ENCODE results near the gene SAA2. TPM values are rescaled to one million over a fixed set of nuclear protein-coding genes. Genes with fewer than 3 reads are reported as not detected.
"Not testable (repeated sequence)": the region's sequence is repeated elsewhere in the genome, so short reads cannot be mapped to it uniquely, and the experiment has no call there.

SAA2 gene
- total and polyA plus RNA-seq, 2 of the 4 experiments (the other 2 are of a cell fraction): not detected

DNA sequence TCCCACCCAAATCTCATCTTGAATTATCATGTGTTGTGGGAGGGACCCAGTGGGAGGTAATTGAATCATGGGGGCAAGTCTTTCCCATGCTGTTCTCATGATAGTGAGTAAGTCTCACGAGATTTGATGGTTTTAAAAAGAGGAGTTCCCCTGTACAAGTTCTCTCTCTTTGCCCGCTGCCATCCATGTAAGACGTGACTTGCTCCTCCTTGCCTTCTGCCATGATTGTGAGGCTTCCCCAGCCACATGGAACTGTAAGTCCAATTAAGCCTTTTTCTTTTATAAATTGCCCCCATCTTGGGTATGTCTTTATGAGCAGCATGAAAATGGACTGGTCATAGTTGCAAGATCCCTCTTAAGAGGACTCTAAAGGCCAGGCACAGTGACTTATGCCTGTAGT lies 50.7 kb downstream of the SAA2 start:
- dilution Hi-C loops (cut with HindIII; ENCODE audit: low sequenced_read_pairs, unreplicated experiment); H4K91ac ChIP-seq (ENCODE audit: insufficient read depth, low read depth, low read length); H2AK9ac ChIP-seq (replicated peaks; ENCODE audit: low read depth, low read length, poor library complexity); H2AK5ac ChIP-seq (ENCODE audit: low read depth, low read length); H3K4me2 ChIP-seq (ENCODE audit: low read depth, low read length); H3K4ac ChIP-seq (ENCODE audit: low read depth, low read length); H3K27ac ChIP-seq (ENCODE audit: insufficient read depth, low read length); H3K9ac ChIP-seq (ENCODE audit: low read depth, low read length); H3K27me3 ChIP-seq (ENCODE audit: control insufficient read depth, insufficient read depth, low read length); H3K23ac ChIP-seq (ENCODE audit: low read depth, low read length); H2BK120ac ChIP-seq (ENCODE audit: low read depth, low read length); H4K8ac ChIP-seq (ENCODE audit: low read depth in 2 of 2, low read length in 2 of 2); H3K79me1 ChIP-seq (ENCODE audit: low read depth in 1 of 2, low read length in 2 of 2); H3K4me1 ChIP-seq (ENCODE audit: control insufficient read depth, insufficient read depth, low read length); intact Hi-C loops (cut with micrococcal nuclease); H2BK15ac ChIP-seq (ENCODE audit: low read depth, low read length); CTCF ChIA-PET; H3K14ac ChIP-seq (replicated peaks; ENCODE audit: low read depth, low read length); H3K4me3 ChIP-seq (ENCODE audit: insufficient read depth, low read depth, low read length); ATAC-seq (ENCODE audit: low read depth); H4K20me1 ChIP-seq (ENCODE audit: insufficient read depth, low read length); POLR2A ChIA-PET (ENCODE audit: unreplicated experiment); H2BK20ac ChIP-seq (ENCODE audit: low read depth, low read length); H3K9me1 ChIP-seq (ENCODE audit: insufficient read depth, low read length); H3K9me3 ChIP-seq (ENCODE audit: control insufficient read depth, insufficient read depth, low read length); H3K18ac ChIP-seq (ENCODE audit: low read depth, low read length); DNase-seq; H2BK5ac ChIP-seq (ENCODE audit: low read depth, low read length, poor library complexity, severe bottlenecking); in situ Hi-C loops (cut with MboI; ENCODE audit: low sequenced_read_pairs); H4K5ac ChIP-seq (ENCODE audit: low read depth, low read length); H3K36me3 ChIP-seq (ENCODE audit: control insufficient read depth, insufficient read depth, low read length); BruUV-seq (replicated peaks); H3K56ac ChIP-seq (ENCODE audit: extremely low read depth, insufficient read depth, low read length); H2AFZ ChIP-seq (replicated peaks; ENCODE audit: low read length, poor library complexity): not testable (repeated sequence)
- WGBS, 2 experiments (ENCODE audit: extremely low coverage in 2 of 2, insufficient read length in 1 of 2): no CpG with 5 or more reads among the region's 3 CpGs

All from IMR-90 (cell line).